HG03135 (cell line): Measurements from ENCODE around the gene PODN.

Experiments
- ATAC-seq: cut with Tn5 transposase; IDR thresholded peaks from one replicate; pipeline ENCODE4 v1.9.1; 2021; ENCODE audit warnings: mild to moderate bottlenecking, moderate library complexity; ENCODE audit not compliant: unreplicated experiment

The PODN gene

DNA sequence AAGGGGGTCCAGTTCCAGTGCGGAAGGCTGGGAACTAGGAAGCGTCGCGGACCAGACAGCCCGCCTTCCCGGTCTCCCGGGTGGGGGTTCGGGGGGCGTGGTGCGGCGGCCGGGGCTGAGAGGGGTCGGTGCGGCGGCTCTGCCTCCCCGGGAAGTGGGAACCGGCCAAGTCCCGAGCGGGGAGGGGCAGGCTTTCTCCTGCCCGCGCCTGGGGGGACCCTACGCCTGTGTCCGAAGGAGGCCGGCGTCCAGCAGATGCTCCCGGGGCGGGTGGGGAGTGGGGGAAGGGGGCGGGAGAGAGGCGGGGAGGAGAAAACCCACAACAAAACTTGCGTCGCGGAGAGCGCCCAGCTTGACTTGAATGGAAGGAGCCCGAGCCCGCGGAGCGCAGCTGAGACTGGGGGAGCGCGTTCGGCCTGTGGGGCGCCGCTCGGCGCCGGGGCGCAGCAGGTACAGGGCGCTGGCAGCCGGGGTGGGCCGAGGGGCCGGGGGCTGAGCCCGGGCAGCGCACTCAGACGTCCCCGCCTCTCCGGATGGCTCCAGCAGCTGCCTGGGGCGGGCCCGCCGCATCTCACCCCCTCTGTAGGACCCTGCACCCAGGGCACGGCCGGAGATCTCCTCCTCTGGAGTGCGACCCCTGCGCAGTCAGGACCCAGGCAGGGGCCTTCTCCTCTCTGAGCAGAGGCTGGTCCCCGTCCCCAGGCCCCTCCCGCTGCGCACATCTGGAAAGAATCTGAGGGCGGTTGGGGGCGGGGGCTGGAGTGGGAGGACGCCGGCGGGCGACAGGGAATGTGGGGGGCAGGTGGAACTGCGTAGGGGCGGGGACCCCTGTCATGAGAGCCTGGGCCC, at the start of gene PODN:
Gene PODN, plus strand, starts transcription at position 355 of the 849 bp plus-strand sequence. CDS start 7,643 bp downstream, outside the sequence.
- ATAC-seq, result no peak

DNA sequence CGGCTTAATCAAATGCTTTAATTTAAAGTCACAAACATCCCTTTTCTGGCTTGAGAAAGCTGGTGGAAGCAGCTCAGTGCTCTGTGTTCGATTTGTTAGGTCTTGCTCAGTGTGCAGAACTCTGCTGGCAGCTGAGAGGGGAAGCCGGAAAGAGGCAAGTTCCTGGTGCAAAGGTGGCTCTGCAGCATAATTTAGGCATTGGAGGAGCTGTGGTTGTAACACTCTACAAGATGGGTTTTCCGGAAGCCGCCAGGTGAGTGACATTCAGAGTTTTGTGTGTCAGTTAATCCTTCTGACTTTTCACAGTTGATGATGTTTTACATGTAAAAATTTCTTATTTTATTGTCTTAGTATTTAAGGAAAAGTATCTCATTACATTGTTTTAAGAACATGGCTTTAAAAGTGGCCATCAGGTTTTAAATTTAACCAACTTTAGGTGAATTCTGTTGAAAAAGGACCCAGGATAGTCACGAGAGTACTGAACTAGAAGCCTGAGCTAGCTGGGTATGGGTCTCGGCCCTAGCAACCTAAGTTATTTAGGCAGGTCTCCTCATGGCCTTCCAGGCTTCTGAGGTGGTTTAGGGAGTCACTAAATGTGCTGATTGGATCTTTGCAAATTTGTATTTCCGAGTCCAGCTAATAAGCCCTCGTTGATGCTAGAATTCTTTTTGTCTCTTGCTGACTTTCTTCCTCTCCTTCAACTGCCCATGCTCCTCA, 47.1 kb upstream of the PODN start:
- ATAC-seq, result peak; percentile 88

- ATAC-seq, result no peak
Observed at GRCh38 chr1:53015508-53015860, 46.5 kb upstream of the PODN start.

DNA sequence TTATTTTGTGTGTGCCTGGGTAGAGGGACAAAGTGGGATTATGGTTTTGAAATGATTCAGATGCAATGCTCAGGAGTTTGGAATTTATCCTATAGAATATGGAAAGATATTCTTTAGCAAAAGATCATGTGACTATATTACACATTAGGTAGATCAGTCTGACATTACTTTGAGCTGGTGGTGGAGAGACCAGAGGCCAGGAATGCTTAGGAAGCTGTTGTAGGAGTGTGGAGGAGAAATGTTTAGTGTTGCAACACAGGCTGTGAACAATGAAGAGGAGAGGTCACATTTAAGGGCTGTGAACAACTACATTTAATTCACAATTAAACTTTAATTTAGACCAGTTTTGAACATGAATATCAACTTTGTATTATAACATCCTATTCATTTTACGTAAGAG, 45.3 kb upstream of the PODN start:
- no peak for ATAC-seq

DNA sequence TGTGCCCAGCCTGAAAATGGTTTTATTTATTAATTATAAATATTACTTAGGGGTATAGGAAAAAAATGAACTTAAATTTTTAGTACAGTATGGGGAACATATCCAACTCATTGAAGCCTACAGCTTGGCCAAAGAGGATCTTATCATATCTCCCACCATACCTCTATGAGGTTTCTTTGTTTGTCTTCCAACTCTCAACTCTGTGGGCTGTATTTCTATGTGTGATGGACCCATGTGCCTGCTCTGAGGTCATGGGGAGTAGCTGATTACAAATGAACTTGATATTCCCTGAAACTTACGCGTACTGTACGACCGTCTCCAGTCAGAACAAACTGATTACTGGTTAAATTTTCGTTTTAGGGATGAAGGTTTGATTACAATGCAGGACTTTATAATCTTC, 41.4 kb upstream of the PODN start:
- ATAC-seq, result no peak

DNA sequence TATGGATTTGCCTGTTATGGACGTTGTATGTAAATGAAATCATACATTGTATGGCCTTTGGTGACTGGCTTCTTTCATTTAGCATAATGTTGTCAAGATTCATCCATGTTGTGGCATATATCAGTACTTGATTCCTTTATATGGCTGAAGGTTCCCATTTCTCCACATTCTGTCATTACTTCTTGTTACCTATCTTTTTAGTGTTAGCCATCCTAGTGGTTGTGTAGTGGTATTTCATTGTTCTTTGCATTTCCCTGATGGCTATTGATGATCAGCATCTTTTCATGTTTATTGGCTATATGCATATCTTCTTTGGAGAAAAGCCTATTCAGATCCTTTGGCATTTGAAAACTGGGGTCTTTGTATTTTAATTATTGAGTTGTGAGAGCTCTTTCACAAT, 39.8 kb upstream of the PODN start:
- ATAC-seq, result no peak

- ATAC-seq, result no peak
Observed at GRCh38 chr1:53023546-53023945, 38.5 kb upstream of the PODN start.

GRCh38 chr1:53024117-53024516, 37.9 kb upstream of the PODN start:
- no peak for ATAC-seq

GRCh38 chr1:53025034-53025768, 36.8 kb upstream of the PODN start:
- no peak for ATAC-seq

DNA sequence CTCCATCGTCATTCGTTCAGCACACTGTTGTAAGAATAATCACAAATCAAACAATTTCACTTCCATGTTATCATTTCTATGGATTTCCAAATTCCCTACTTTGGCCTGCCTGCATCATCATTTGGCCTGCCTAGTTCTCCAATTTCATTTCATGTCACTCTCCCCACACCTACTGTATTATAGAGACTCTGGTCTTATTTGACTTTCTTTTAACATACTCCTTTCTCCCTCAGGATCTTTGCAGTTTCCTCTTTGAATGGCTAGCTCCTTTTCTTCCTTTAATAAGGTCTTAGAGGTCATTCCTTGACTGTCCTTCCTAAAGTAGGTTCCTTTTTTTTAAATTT, 36.3 kb upstream of the PODN start:
- no peak for ATAC-seq

- ATAC-seq, result no peak
Observed at GRCh38 chr1:53026254-53026653, 35.8 kb upstream of the PODN start.

DNA sequence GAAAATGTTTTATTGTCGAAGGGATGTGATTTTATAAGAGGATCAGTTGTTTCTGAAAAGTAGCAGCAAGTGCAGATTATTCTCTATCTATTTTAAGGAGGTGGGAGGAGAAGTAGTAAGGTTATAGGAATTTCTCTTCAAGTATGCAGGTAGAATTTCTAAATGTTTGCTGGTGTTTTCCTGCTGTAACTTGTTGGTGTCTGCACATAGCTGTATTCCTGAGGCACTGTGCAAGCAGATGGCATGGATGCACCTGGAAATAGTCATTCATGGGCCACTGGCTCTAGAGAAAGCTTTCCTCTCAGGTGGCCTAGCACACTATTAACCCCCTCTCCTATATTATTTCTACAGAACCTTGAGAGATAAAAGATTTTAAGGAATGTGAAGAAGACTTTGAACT, 30.3 kb upstream of the PODN start:
- no peak for ATAC-seq

GRCh38 chr1:53037159-53037558, 24.9 kb upstream of the PODN start:
- ATAC-seq, result no peak

GRCh38 chr1:53038566-53038965, 23.4 kb upstream of the PODN start:
- no peak for ATAC-seq

GRCh38 chr1:53043271-53043670, 18.7 kb upstream of the PODN start:
- no peak for ATAC-seq

DNA sequence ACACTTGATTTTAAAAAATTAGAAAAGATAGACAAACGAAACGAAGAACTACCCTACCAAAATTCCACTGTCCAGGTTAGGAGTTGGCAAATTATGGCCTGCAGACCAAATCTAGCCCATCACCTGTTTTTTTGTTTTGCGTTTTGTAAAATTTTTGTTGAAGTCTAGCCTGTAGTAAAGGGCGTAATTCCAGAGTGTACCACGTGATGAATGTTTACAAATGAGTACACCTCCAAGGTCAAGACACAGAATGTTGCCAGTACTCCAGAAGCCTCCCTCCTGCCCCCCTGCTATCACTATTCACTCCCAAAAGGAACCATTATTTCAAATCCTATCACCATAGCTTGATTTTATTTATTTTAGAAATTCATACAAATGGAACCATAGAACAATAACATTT, 17.1 kb upstream of the PODN start:
- ATAC-seq, result no peak

- ATAC-seq, result no peak
Observed at GRCh38 chr1:53046930-53047329, 15.1 kb upstream of the PODN start.

- ATAC-seq, result no peak
Observed at GRCh38 chr1:53047737-53048736, 14.0 kb upstream of the PODN start.

DNA sequence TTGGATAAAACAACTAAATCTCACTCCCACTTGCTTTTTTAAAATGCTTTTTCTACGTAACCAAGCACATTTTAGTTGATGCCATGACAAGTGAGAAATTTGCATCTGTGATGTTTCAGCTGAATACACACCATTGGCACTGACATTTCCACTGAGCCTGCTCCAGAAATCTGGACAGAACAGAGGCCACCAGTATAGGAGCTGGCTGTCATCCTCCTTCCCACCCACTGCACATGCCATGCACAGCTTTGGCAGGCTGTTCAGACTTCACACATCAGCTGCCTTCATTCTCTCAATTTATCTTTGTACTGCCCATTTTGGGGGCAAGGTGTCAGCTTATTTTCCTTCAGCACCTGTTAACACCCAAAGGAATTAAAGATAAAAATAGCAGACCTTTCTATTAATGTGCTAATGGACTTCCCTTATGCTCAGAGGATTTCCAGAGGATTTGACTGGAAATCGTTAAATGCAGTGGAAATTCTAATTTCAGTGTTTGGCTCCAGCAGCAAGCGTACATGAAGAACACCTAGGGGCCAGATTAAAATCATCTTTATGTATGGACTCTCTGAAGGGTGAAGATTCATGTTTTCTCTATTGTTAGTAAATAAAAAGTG, 12.9 kb upstream of the PODN start:
- ATAC-seq, result no peak

- no peak for ATAC-seq
Observed at GRCh38 chr1:53049574-53049967, 12.4 kb upstream of the PODN start.
